ENCODE data around the gene PTGFRN. TPM values are rescaled to one million over a fixed set of nuclear protein-coding genes. Genes with fewer than 3 reads are reported as not detected.
"Not testable (repeated sequence)": the region's sequence is repeated elsewhere in the genome, so short reads cannot be mapped to it uniquely, and the experiment has no call there.

PTGFRN gene
- total RNA-seq, 1 donor from 2014 or later = 105 TPM

GRCh38 chr1:116874733-116875249 is 34.9 kb upstream of the PTGFRN start:
- Histone ChIP-seq H3K27me3 (ENCODE audit: control insufficient read depth in 3 of 3, insufficient read depth in 3 of 3, low read length in 3 of 3) (peaks cover 0 to 2% (median 0%) of the 10 kb centered on the region in 3 donors), H3K9me3 (ENCODE audit: control insufficient read depth in 3 of 3, low read length in 3 of 3) (no peaks in the 10 kb centered on the region), H3K4me3 (ENCODE audit: low read length in 3 of 3) (no peak overlapping the region), H3K36me3 (ENCODE audit: control insufficient read depth in 3 of 3, insufficient read depth in 3 of 3, low read length in 3 of 3) (no peaks in the 10 kb centered on the region), H3K9ac (ENCODE audit: low read depth in 1 of 3, low read length in 3 of 3) (no peak overlapping the region), H3K27ac (ENCODE audit: low read depth, low read length) (no peak overlapping the region), H3K4me1 (ENCODE audit: control insufficient read depth in 3 of 3, insufficient read depth in 3 of 3, low read length in 3 of 3) (peaks cover 20 to 22% (median 22%) of the 10 kb centered on the region in 3 donors)

- Histone ChIP-seq H3K27me3 (ENCODE audit: control insufficient read depth in 3 of 3, insufficient read depth in 3 of 3, low read length in 3 of 3) (peaks cover 0 to 2% (median 0%) of the 10 kb centered on the region in 3 donors), H3K9ac (ENCODE audit: low read depth in 1 of 3, low read length in 3 of 3) (no peak overlapping the region), H3K4me1 (ENCODE audit: control insufficient read depth in 3 of 3, insufficient read depth in 3 of 3, low read length in 3 of 3) (peaks cover 20 to 22% (median 22%) of the 10 kb centered on the region in 3 donors), H3K4me3 (ENCODE audit: low read length in 3 of 3) (no peak overlapping the region), H3K27ac (ENCODE audit: low read depth, low read length) (no peak overlapping the region), H3K9me3 (ENCODE audit: control insufficient read depth in 3 of 3, low read length in 3 of 3) (no peaks in the 10 kb centered on the region), H3K36me3 (ENCODE audit: control insufficient read depth in 3 of 3, insufficient read depth in 3 of 3, low read length in 3 of 3) (no peaks in the 10 kb centered on the region)
Measured at GRCh38 chr1:116875391-116875790, 34.3 kb upstream of the PTGFRN start.

GRCh38 chr1:116875946-116876345 is 33.8 kb upstream of the PTGFRN start:
- H3K36me3 ChIP-seq (ENCODE audit: control insufficient read depth in 3 of 3, insufficient read depth in 3 of 3, low read length in 3 of 3); H3K27me3 ChIP-seq (ENCODE audit: control insufficient read depth in 3 of 3, insufficient read depth in 3 of 3, low read length in 3 of 3); H3K9ac ChIP-seq (ENCODE audit: low read depth in 1 of 3, low read length in 3 of 3); H3K4me3 ChIP-seq (ENCODE audit: low read length in 3 of 3); H3K27ac ChIP-seq (ENCODE audit: low read depth, low read length); H3K9me3 ChIP-seq (ENCODE audit: control insufficient read depth in 3 of 3, low read length in 3 of 3): not testable (repeated sequence)
- peaks cover 20 to 22% (median 22%) of the 10 kb centered on the region in 3 donors for H3K4me1 ChIP-seq (ENCODE audit: control insufficient read depth in 3 of 3, insufficient read depth in 3 of 3, low read length in 3 of 3)

GRCh38 chr1:116877141-116877818 is 32.4 kb upstream of the PTGFRN start:
- peak overlapping the region in 2 of 3 donors; percentile 24 to 55 for H3K9ac ChIP-seq (ENCODE audit: low read depth in 1 of 3, low read length in 3 of 3)
- no peaks in the 10 kb centered on the region for H3K36me3 ChIP-seq (ENCODE audit: control insufficient read depth in 3 of 3, insufficient read depth in 3 of 3, low read length in 3 of 3)
- peaks cover 22 to 24% (median 22%) of the 10 kb centered on the region in 3 donors for H3K4me1 ChIP-seq (ENCODE audit: control insufficient read depth in 3 of 3, insufficient read depth in 3 of 3, low read length in 3 of 3)
- peak overlapping the region in 1 of 3 donors; percentile 38 for H3K4me3 ChIP-seq (ENCODE audit: low read length in 3 of 3)
- H3K27ac ChIP-seq (ENCODE audit: low read depth, low read length) = peak overlapping the region; percentile 67
- no peaks in the 10 kb centered on the region for H3K9me3 ChIP-seq (ENCODE audit: control insufficient read depth in 3 of 3, low read length in 3 of 3)
- H3K27me3 ChIP-seq (ENCODE audit: control insufficient read depth in 3 of 3, insufficient read depth in 3 of 3, low read length in 3 of 3) = peaks cover 0 to 2% (median 0%) of the 10 kb centered on the region in 3 donors

- no peaks in the 10 kb centered on the region for H3K36me3 ChIP-seq (ENCODE audit: control insufficient read depth in 3 of 3, insufficient read depth in 3 of 3, low read length in 3 of 3)
- peak overlapping the region in 2 of 3 donors; percentile 27 to 47 for H3K9ac ChIP-seq (ENCODE audit: low read depth in 1 of 3, low read length in 3 of 3)
- no peaks in the 10 kb centered on the region for H3K9me3 ChIP-seq (ENCODE audit: control insufficient read depth in 3 of 3, low read length in 3 of 3)
- peaks cover 0 to 2% (median 0%) of the 10 kb centered on the region in 3 donors for H3K27me3 ChIP-seq (ENCODE audit: control insufficient read depth in 3 of 3, insufficient read depth in 3 of 3, low read length in 3 of 3)
- peaks cover 22 to 24% (median 22%) of the 10 kb centered on the region in 3 donors for H3K4me1 ChIP-seq (ENCODE audit: control insufficient read depth in 3 of 3, insufficient read depth in 3 of 3, low read length in 3 of 3)
- H3K4me3 ChIP-seq (ENCODE audit: low read length in 3 of 3) = peak overlapping the region; percentile 38 to 70 (median 58)
- peak overlapping the region; percentile 67 for H3K27ac ChIP-seq (ENCODE audit: low read depth, low read length)
Measured at GRCh38 chr1:116878804-116879477, 30.8 kb upstream of the PTGFRN start.

- no peak overlapping the region for H3K4me3 ChIP-seq (ENCODE audit: low read length in 3 of 3)
- H3K27ac ChIP-seq (ENCODE audit: low read depth, low read length) = peak overlapping the region; percentile 67
- no peak overlapping the region for H3K9ac ChIP-seq (ENCODE audit: low read depth in 1 of 3, low read length in 3 of 3)
- no peaks in the 10 kb centered on the region for H3K36me3 ChIP-seq (ENCODE audit: control insufficient read depth in 3 of 3, insufficient read depth in 3 of 3, low read length in 3 of 3)
- H3K9me3 ChIP-seq (ENCODE audit: control insufficient read depth in 3 of 3, low read length in 3 of 3) = no peaks in the 10 kb centered on the region
- peaks cover 0 to 2% (median 0%) of the 10 kb centered on the region in 3 donors for H3K27me3 ChIP-seq (ENCODE audit: control insufficient read depth in 3 of 3, insufficient read depth in 3 of 3, low read length in 3 of 3)
- H3K4me1 ChIP-seq (ENCODE audit: control insufficient read depth in 3 of 3, insufficient read depth in 3 of 3, low read length in 3 of 3) = peaks cover 22 to 24% (median 22%) of the 10 kb centered on the region in 3 donors
Measured at GRCh38 chr1:116879478-116880133, 30.1 kb upstream of the PTGFRN start.

GRCh38 chr1:116880917-116881316 is 28.8 kb upstream of the PTGFRN start:
- no peak overlapping the region for H3K4me3 ChIP-seq (ENCODE audit: low read length in 3 of 3)
- H3K9me3 ChIP-seq (ENCODE audit: control insufficient read depth in 3 of 3, low read length in 3 of 3) = no peaks in the 10 kb centered on the region
- no peaks in the 10 kb centered on the region for H3K36me3 ChIP-seq (ENCODE audit: control insufficient read depth in 3 of 3, insufficient read depth in 3 of 3, low read length in 3 of 3)
- no peaks in the 10 kb centered on the region for H3K27me3 ChIP-seq (ENCODE audit: control insufficient read depth in 3 of 3, insufficient read depth in 3 of 3, low read length in 3 of 3)
- peak overlapping the region in 1 of 3 donors; percentile 3 for H3K9ac ChIP-seq (ENCODE audit: low read depth in 1 of 3, low read length in 3 of 3)
- H3K27ac ChIP-seq (ENCODE audit: low read depth, low read length) = peak overlapping the region; percentile 66
- peaks cover 22 to 24% (median 22%) of the 10 kb centered on the region in 3 donors for H3K4me1 ChIP-seq (ENCODE audit: control insufficient read depth in 3 of 3, insufficient read depth in 3 of 3, low read length in 3 of 3)

GRCh38 chr1:116881879-116882520 is 27.7 kb upstream of the PTGFRN start:
- Histone ChIP-seq H3K4me1 (ENCODE audit: control insufficient read depth in 3 of 3, insufficient read depth in 3 of 3, low read length in 3 of 3) (peaks cover 21 to 24% (median 22%) of the 10 kb centered on the region in 3 donors), H3K27ac (ENCODE audit: low read depth, low read length) (peak overlapping the region; percentile 66), H3K4me3 (ENCODE audit: low read length in 3 of 3) (no peak overlapping the region), H3K27me3 (ENCODE audit: control insufficient read depth in 3 of 3, insufficient read depth in 3 of 3, low read length in 3 of 3) (no peaks in the 10 kb centered on the region), H3K9me3 (ENCODE audit: control insufficient read depth in 3 of 3, low read length in 3 of 3) (no peaks in the 10 kb centered on the region), H3K36me3 (ENCODE audit: control insufficient read depth in 3 of 3, insufficient read depth in 3 of 3, low read length in 3 of 3) (no peaks in the 10 kb centered on the region), H3K9ac (ENCODE audit: low read depth in 1 of 3, low read length in 3 of 3) (no peak overlapping the region)

GRCh38 chr1:116882866-116883265 is 26.9 kb upstream of the PTGFRN start:
- Histone ChIP-seq H3K4me3 (ENCODE audit: low read length in 3 of 3) (no peak overlapping the region), H3K36me3 (ENCODE audit: control insufficient read depth in 3 of 3, insufficient read depth in 3 of 3, low read length in 3 of 3) (no peaks in the 10 kb centered on the region), H3K4me1 (ENCODE audit: control insufficient read depth in 3 of 3, insufficient read depth in 3 of 3, low read length in 3 of 3) (peaks cover 12 to 22% (median 15%) of the 10 kb centered on the region in 3 donors), H3K27me3 (ENCODE audit: control insufficient read depth in 3 of 3, insufficient read depth in 3 of 3, low read length in 3 of 3) (no peaks in the 10 kb centered on the region), H3K27ac (ENCODE audit: low read depth, low read length) (no peak overlapping the region), H3K9me3 (ENCODE audit: control insufficient read depth in 3 of 3, low read length in 3 of 3) (no peaks in the 10 kb centered on the region), H3K9ac (ENCODE audit: low read depth in 1 of 3, low read length in 3 of 3) (no peak overlapping the region)

Data from skeletal muscle tissue (tissue), 4 donors.